Activated naive CD8-positive, alpha-beta T cell treated with anti-CD3 and anti-CD28 coated beads for 36 hours (primary cell): ENCODE measurements around the gene CD48. TPM values are rescaled to one million over a fixed set of nuclear protein-coding genes. Genes with fewer than 3 reads are reported as not detected.
"Not testable (repeated sequence)": the region's sequence is repeated elsewhere in the genome, so short reads cannot be mapped to it uniquely, and the experiment has no call there.

Source experiments
- DNase-seq: peaks from one replicate; pipeline ENCODE4 v3.0.0; 2021
- H3K27ac Mint-ChIP-seq: one replicate; pipeline ENCODE4 v1.8.0; 2022; ENCODE audit warnings: mild to moderate bottlenecking, moderate library complexity, mixed read lengths
- H3K27me3 Mint-ChIP-seq: one replicate; pipeline ENCODE4 v1.8.0; 2022; ENCODE audit warnings: mild to moderate bottlenecking, mixed read lengths
- H3K36me3 Mint-ChIP-seq: one replicate; pipeline ENCODE4 v1.8.0; 2021; ENCODE audit warnings: mild to moderate bottlenecking, mixed read lengths
- H3K4me1 Mint-ChIP-seq: one replicate; pipeline ENCODE4 v1.8.0; 2021; ENCODE audit warnings: mixed read lengths
- H3K4me3 Mint-ChIP-seq: one replicate; pipeline ENCODE4 v1.8.0; 2022; ENCODE audit warnings: mild to moderate bottlenecking, moderate library complexity, mixed read lengths
- H3K9me3 Mint-ChIP-seq: one replicate; pipeline ENCODE4 v1.8.0; 2022; ENCODE audit warnings: mixed read lengths
- total RNA-seq, 2 experiments: library from RNA; stranded (reverse); gene quantifications; one replicate each; pipeline ENCODE4 v1.2.3, GENCODE V29; 2021

The CD48 gene
- total RNA-seq, 2 experiments from 2014 or later: 376 to 385 TPM

DNA sequence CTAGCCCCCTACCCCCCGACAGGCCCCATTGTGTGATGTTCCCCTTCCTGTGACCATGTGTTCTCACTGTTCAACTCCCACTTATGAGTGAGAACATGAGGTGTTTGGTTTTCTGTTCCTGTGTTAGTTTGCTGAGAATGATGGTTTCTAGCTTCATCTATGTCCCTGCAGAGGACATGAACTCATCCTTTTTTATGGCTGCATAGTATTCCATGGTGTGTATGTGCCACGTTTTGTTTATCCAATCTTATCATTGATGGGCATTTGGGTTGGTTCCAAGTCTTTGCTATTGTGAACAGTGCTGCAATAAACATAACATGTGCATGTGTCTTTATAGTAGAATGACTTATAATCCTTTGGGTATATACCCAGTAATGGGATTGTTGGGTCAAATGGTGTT, 19.9 kb upstream of the CD48 start:
- Mint-ChIP-seq H3K9me3 (peaks cover 41% of the 10 kb centered on the region), H3K4me1 (peaks cover 42% of the 10 kb centered on the region), H3K36me3 (peaks cover 51% of the 10 kb centered on the region)
- not testable (repeated sequence) for DNase-seq, H3K4me3 Mint-ChIP-seq, H3K27me3 Mint-ChIP-seq, H3K27ac Mint-ChIP-seq

DNA sequence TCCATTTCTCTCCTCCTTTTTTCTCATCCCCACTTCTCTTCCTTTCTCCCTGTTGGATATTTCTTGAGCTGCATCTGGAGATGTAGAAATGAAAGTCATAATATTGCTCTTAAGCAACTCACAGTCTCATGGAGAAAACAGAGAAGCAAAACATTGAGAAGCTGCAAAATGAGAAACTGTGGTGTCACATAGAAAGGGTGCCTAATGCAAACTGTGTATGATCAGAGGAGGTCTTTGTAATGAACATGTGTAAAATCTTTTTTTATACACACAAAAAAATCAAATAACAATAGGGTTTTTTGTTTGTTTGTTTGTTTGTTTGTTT, 15.7 kb upstream of the CD48 start:
- Mint-ChIP-seq H3K9me3 (peaks cover 9% of the 10 kb centered on the region), H3K4me3 (no peak overlapping the region), H3K4me1 (peaks cover 31% of the 10 kb centered on the region), H3K27ac (no peak overlapping the region), H3K27me3 (no peaks in the 10 kb centered on the region), H3K36me3 (peaks cover 10% of the 10 kb centered on the region)
- no peak for DNase-seq

DNA sequence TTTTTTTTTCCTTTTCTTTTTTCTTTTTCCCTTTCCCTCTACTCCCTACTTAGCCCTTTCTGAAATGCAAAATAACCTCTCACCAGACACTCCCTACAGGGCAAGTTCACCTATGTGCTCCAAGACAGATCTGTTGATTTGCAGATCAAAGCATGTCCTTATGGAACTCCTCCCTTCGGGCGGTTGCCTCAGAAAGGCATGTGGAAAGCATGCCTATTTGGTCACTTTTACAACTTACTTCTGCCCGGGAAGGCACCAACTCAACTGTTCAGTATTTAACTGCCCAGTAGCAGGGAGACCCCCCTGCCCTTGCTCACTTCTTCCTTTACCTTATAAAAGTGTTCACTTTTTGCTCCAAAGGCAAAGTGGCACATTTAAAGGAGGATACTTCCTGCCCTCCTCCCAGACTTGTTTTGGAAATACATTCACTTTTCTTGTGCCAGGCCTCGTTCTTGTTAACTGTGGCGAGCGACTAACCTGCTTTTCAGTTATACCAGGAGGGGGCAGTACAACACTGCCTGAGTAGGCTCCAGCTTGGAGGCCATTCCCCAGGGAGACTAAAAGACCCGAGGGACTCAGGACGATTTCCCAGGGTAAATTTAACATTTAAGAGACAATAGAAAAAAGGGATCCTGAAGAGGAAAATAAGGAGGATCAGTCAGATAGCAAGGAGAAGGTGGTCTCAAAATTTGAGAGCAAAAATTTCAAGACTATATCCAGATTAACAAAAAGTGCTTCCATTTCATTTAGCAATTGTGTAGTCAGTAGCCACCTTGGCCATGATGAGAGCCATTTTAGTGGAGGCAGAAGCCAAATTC, 15.1 kb upstream of the CD48 start:
- H3K27me3 Mint-ChIP-seq: no peaks in the 10 kb centered on the region
- peaks cover 28% of the 10 kb centered on the region for H3K4me1 Mint-ChIP-seq

DNA sequence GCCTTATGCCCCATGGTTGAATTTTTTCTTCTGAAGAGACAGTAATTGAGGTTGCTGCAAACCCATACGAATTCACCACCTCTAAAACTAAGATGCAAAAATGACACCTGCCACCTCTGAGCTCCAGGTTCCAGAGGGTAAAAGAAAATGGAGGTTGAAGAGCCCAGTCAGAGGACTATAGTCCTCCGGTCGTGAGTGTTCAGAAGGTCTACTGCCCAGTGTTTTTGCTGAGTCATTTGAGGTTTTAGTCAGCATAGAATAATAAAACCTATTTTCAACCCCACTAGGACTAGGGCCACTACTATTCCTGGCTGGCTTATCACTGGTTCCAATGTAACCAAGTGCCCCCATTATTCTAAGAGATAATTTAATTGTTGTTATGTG, 14.5 kb upstream of the CD48 start:
- H3K4me3 Mint-ChIP-seq: no peak overlapping the region
- H3K27ac Mint-ChIP-seq: no peak overlapping the region
- no peaks in the 10 kb centered on the region for H3K36me3 Mint-ChIP-seq
- peaks cover 25% of the 10 kb centered on the region for H3K4me1 Mint-ChIP-seq
- H3K27me3 Mint-ChIP-seq: no peaks in the 10 kb centered on the region
- H3K9me3 Mint-ChIP-seq: no peaks in the 10 kb centered on the region
- DNase-seq: no peak

More for the DNA sequence above, 15.1 kb upstream of the CD48 start:
- Mint-ChIP-seq H3K27ac (no peak overlapping the region), H3K36me3 (peaks cover 4% of the 10 kb centered on the region), H3K9me3 (peaks cover 3% of the 10 kb centered on the region), H3K4me3 (no peak overlapping the region)
- peak; percentile 63 for DNase-seq

- H3K27ac Mint-ChIP-seq: no peak overlapping the region
- H3K4me3 Mint-ChIP-seq: no peak overlapping the region
- no peaks in the 10 kb centered on the region for H3K36me3 Mint-ChIP-seq
- peaks cover 2% of the 10 kb centered on the region for H3K9me3 Mint-ChIP-seq
- no peak for DNase-seq
- H3K27me3 Mint-ChIP-seq: no peaks in the 10 kb centered on the region
- H3K4me1 Mint-ChIP-seq: peaks cover 36% of the 10 kb centered on the region
Measured at GRCh38 chr1:160724465-160725242, 13.0 kb upstream of the CD48 start.

- Mint-ChIP-seq H3K27ac (no peak overlapping the region), H3K27me3 (no peaks in the 10 kb centered on the region), H3K9me3 (peaks cover 2% of the 10 kb centered on the region)
Measured at GRCh38 chr1:160723332-160723731, 11.7 kb upstream of the CD48 start.

DNA sequence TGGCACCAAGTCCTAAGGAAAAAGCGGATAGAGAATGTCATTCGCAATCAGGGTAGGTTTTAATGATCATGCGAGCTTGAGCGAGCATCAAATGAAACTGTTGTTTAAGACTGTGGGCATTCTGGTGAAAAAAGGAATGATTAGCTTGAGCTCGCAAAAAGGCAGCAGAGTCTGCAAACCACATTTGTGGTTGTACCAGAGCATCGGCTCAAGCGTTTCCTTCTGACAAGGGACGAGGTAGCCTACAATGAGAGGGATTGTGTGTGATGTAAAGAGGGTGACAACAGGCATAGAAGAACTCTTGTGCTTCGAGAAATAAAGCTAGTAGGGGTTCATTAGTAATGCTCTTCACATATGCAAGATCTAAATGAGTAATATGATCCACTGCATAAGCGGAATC, 11.1 kb upstream of the CD48 start:
- peaks cover 2% of the 10 kb centered on the region for H3K9me3 Mint-ChIP-seq
- H3K27me3 Mint-ChIP-seq: no peaks in the 10 kb centered on the region
- H3K4me1 Mint-ChIP-seq: peaks cover 46% of the 10 kb centered on the region
- peak overlapping the region; percentile 44 for H3K4me3 Mint-ChIP-seq
- H3K36me3 Mint-ChIP-seq: no peaks in the 10 kb centered on the region
- peak overlapping the region; percentile 79 for H3K27ac Mint-ChIP-seq
- DNase-seq: no peak

More at GRCh38 chr1:160723332-160723731, 11.7 kb upstream of the CD48 start:
- Mint-ChIP-seq H3K36me3 (no peaks in the 10 kb centered on the region), H3K4me3 (no peak overlapping the region), H3K4me1 (peaks cover 43% of the 10 kb centered on the region)
- DNase-seq: no peak

DNA sequence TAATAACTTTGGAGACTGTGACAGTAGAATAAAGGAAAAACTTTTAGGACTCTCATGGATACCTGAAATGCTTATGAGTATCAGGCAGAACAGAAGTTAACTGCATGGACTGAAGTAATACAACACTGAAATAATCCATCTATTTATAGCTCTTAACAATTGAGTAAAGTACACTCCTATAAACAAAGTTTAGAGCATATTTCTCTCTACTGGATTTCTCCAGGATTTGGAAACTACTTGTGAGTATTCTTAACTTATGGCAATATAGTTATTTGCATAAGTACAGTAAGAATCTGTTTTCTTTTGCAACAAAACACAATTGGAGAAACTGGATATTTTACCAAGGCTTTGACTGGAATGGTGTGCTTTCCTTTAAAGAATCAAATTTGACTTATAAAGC, 9.9 kb upstream of the CD48 start:
- no peaks in the 10 kb centered on the region for H3K27me3 Mint-ChIP-seq
- H3K27ac Mint-ChIP-seq: no peak overlapping the region
- DNase-seq: no peak
- peaks cover 2% of the 10 kb centered on the region for H3K9me3 Mint-ChIP-seq
- H3K4me3 Mint-ChIP-seq: no peak overlapping the region
- peaks cover 58% of the 10 kb centered on the region for H3K4me1 Mint-ChIP-seq
- no peaks in the 10 kb centered on the region for H3K36me3 Mint-ChIP-seq

DNA sequence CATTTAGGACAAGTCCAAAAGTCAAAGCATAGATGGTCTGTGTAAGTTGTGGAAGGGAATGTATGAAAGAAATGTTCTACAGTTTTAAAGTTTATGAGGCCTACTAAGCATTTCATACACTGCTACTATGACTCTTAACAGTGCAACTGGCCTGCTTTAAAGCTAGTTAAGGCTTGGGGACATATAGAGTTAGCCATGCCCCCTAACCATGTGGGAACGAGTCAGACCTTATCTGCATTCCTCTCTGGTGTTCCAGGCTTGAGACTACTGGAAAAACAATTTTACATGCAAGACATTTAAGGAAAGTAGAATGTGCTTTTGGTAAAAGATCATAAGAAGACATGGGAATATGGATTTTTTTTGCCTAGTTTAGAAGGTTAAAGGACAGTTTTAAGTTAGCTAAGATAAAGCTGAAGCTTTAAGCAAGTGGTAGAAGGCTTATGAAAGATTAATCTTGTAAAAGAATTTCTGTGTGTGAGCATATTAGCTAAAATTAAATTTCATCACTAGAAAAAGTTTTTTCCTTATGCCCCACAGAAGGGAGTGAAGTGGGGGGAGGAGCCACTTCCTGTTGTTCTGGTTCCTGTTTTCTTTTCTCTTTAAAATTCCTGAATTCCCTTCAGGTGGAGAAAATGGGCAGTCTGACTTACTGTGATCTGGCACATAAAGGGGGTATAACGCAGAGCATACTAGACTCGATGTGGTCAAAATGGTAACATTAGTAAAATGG, 8.9 kb upstream of the CD48 start:
- Mint-ChIP-seq H3K4me3 (no peak overlapping the region), H3K27ac (no peak overlapping the region), H3K9me3 (peaks cover 2% of the 10 kb centered on the region), H3K4me1 (peaks cover 62% of the 10 kb centered on the region), H3K27me3 (no peaks in the 10 kb centered on the region), H3K36me3 (no peaks in the 10 kb centered on the region)
- DNase-seq: no peak

DNA sequence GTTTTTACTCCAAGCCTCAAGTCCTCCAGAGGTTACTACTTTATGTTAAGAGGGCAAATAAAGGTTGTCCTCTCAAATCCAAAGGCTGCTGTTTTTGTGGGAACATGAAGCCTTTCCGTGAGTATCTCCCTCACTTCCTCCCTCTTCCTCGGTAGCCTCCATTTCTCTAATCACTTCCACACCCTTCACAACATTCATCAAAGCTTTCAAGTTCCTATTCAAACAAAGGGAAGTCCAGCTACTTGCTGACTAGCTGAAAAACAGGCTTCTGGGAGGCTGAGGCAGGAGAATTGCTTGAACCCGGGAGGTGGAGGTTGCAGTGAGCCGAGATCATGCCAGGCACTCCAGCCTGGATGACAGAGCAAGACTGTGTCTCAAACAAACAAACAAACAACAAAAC, 6.6 kb upstream of the CD48 start:
- Mint-ChIP-seq H3K27ac (no peak overlapping the region), H3K4me1 (peaks cover 69% of the 10 kb centered on the region), H3K36me3 (no peaks in the 10 kb centered on the region), H3K9me3 (peaks cover 2% of the 10 kb centered on the region), H3K27me3 (no peaks in the 10 kb centered on the region), H3K4me3 (no peak overlapping the region)
- DNase-seq: no peak

DNA sequence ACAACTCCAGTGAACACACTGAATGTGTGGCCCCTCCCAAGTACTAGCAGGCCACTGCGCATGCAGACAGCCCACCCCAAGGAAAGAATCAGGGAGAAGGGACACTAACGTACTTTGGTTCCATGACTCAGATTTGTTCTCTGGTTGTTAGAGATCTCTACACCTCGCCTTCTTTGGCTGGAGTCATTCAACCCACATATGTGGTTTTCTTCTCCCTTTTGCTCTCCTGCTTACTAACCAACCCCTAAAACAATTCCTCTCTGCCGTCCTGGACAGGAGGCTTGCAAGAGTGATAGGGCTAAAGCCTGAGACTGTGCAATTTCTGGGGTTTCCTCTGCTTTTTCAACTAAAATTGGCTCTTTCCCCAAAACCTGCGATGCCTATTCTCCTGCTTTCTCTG, 5.7 kb upstream of the CD48 start:
- Mint-ChIP-seq H3K4me1 (peaks cover 68% of the 10 kb centered on the region), H3K27me3 (no peaks in the 10 kb centered on the region), H3K9me3 (peaks cover 2% of the 10 kb centered on the region), H3K36me3 (no peaks in the 10 kb centered on the region), H3K4me3 (no peak overlapping the region), H3K27ac (no peak overlapping the region)
- DNase-seq: no peak

- Mint-ChIP-seq H3K4me3 (no peak overlapping the region), H3K9me3 (peaks cover 2% of the 10 kb centered on the region), H3K27me3 (no peaks in the 10 kb centered on the region), H3K4me1 (peaks cover 68% of the 10 kb centered on the region), H3K36me3 (no peaks in the 10 kb centered on the region), H3K27ac (no peak overlapping the region)
- DNase-seq: no peak
Measured at GRCh38 chr1:160716013-160716412, 4.4 kb upstream of the CD48 start.

- H3K9me3 Mint-ChIP-seq, DNase-seq, H3K36me3 Mint-ChIP-seq, H3K27me3 Mint-ChIP-seq: not testable (repeated sequence)
- Mint-ChIP-seq H3K4me3 (peak overlapping the region; percentile 14), H3K4me1 (peaks cover 54% of the 10 kb centered on the region), H3K27ac (peak overlapping the region; percentile 60)
Measured at GRCh38 chr1:160714034-160714648, 2.5 kb upstream of the CD48 start.

GRCh38 chr1:160713161-160713560, 1.5 kb upstream of the CD48 start:
- Mint-ChIP-seq H3K4me3 (no peak overlapping the region), H3K9me3 (no peaks in the 10 kb centered on the region), H3K4me1 (peaks cover 48% of the 10 kb centered on the region), H3K27ac (no peak overlapping the region), H3K27me3 (no peaks in the 10 kb centered on the region), H3K36me3 (no peaks in the 10 kb centered on the region)
- DNase-seq: no peak

GRCh38 chr1:160712525-160713080, 981 bp upstream of the CD48 start:
- H3K27ac Mint-ChIP-seq, H3K27me3 Mint-ChIP-seq, H3K9me3 Mint-ChIP-seq, H3K36me3 Mint-ChIP-seq, H3K4me3 Mint-ChIP-seq: not testable (repeated sequence)
- DNase-seq: peak; percentile 49
- H3K4me1 Mint-ChIP-seq: peaks cover 45% of the 10 kb centered on the region
